ENCODE measurements around the gene NCAM1.

Gene NCAM1

DNA sequence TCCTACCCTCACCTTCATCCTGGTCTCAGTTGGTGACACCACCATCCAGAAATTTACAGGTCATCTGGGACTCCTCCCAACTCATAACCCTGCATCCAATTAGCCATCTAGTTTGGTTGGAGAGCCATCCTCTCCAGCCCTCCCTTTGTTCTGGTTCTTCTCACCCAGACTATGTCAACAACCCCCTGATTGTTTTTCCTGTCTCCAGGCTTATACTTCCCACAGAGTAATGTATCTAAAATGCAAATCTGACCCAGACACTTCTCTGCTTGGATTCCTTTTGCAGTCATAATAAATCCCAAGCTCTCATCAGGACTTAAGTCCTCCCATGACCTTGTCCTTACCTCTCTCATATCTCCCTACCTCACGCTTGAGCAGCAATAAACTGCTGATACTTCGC, 356.1 kb downstream of the NCAM1 start:
- Histone ChIP-seq H3K9me3 (ENCODE audit: control insufficient read depth, insufficient read depth, low read length) (no peaks in the 10 kb centered on the region), H3K4me3 (ENCODE audit: low read depth, low read length) (no peak overlapping the region), H3K27me3 (ENCODE audit: control insufficient read depth, insufficient read depth, low read length) (peaks cover 8% of the 10 kb centered on the region), H3K4me1 (ENCODE audit: control insufficient read depth, insufficient read depth, low read length) (peaks cover 4% of the 10 kb centered on the region), H3K9ac (ENCODE audit: low read depth, low read length) (no peak overlapping the region), H3K36me3 (ENCODE audit: control insufficient read depth, insufficient read depth, low read length) (no peaks in the 10 kb centered on the region)

DNA sequence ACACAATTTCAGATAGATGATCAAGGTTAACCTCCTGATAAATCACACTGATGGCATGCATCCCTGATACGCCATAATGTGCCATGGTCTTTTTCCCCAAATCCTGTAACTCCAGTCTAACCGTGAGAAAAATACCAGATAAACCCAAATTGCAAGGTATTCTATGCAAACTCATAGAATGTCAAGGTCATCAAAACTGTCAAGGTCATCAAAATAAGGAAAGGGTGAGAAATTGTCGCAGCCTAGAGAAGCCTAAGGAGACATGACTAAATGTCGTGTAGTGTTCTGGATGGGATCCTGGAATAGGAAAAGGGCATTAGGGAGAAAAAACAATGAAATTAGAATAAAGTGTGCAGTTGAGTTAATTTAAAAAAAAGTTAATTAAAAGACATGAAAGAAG, 357.9 kb downstream of the NCAM1 start:
- no peak overlapping the region for H3K9ac ChIP-seq (ENCODE audit: low read depth, low read length)
- H3K36me3 ChIP-seq (ENCODE audit: control insufficient read depth, insufficient read depth, low read length), result no peaks in the 10 kb centered on the region
- H3K4me3 ChIP-seq (ENCODE audit: low read depth, low read length), result no peak overlapping the region
- H3K27me3 ChIP-seq (ENCODE audit: control insufficient read depth, insufficient read depth, low read length), result no peaks in the 10 kb centered on the region
- H3K9me3 ChIP-seq (ENCODE audit: control insufficient read depth, insufficient read depth, low read length), result no peaks in the 10 kb centered on the region
- H3K4me1 ChIP-seq (ENCODE audit: control insufficient read depth, insufficient read depth, low read length), result peaks cover 4% of the 10 kb centered on the region

DNA sequence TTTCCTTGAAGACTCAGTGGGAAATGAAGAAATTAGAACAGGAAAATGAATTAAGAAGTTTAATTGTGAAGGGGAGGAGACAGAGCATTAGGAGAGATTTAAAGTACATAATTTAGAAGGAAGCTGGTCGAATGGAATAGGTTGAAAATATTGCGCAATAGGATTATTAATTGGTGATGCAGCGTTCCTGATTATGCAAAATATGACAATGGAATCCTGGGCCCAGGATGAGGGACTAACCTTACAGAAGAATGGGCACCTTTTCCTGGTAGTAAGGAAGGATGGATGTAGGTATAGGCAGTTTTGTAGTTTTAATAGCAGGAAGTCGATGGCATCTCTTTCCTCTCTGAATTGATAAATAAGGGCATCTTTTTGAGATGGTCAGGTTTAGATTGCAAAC, 360.9 kb downstream of the NCAM1 start:
- H3K36me3 ChIP-seq (ENCODE audit: control insufficient read depth, insufficient read depth, low read length), result no peaks in the 10 kb centered on the region

DNA sequence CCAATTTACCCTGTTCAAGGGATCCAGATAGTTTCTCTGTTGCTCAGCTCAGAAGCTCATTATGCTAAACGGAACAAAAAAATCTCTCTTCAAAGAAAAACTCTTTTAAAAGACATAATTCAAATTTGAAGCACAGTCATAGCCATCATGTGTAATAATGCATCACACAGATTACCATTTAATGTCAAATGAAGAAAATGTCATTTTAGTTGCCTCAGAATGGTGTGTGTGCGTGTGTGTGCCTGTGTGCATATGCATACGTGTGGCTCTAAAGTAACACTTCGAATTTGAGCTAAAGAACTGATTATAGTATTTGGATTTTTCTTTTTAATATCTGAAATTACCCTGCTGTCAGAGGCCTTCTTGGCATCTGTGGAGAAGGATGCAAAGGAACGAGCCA, 363.0 kb downstream of the NCAM1 start:
- no peaks in the 10 kb centered on the region for H3K4me1 ChIP-seq (ENCODE audit: control insufficient read depth, insufficient read depth, low read length)
- H3K9ac ChIP-seq (ENCODE audit: low read depth, low read length), result no peak overlapping the region
- H3K4me3 ChIP-seq (ENCODE audit: low read depth, low read length), result no peak overlapping the region
- no peaks in the 10 kb centered on the region for H3K27me3 ChIP-seq (ENCODE audit: control insufficient read depth, insufficient read depth, low read length)
- H3K9me3 ChIP-seq (ENCODE audit: control insufficient read depth, insufficient read depth, low read length), result no peaks in the 10 kb centered on the region
- H3K36me3 ChIP-seq (ENCODE audit: control insufficient read depth, insufficient read depth, low read length), result no peaks in the 10 kb centered on the region

More for the DNA sequence above, 360.9 kb downstream of the NCAM1 start:
- Histone ChIP-seq H3K9me3 (ENCODE audit: control insufficient read depth, insufficient read depth, low read length) (no peaks in the 10 kb centered on the region), H3K4me1 (ENCODE audit: control insufficient read depth, insufficient read depth, low read length) (no peaks in the 10 kb centered on the region), H3K4me3 (ENCODE audit: low read depth, low read length) (no peak overlapping the region), H3K9ac (ENCODE audit: low read depth, low read length) (no peak overlapping the region), H3K27me3 (ENCODE audit: control insufficient read depth, insufficient read depth, low read length) (no peaks in the 10 kb centered on the region)
